ENCODE data around the gene NUP50.

NUP50 gene

GRCh38 chr22:45223304-45224117 lies 59.8 kb downstream of the NUP50 start:
- no peak for DNase-seq (ENCODE audit: low read depth)
- TF ChIP-seq CTCF (IDR thresholded peaks at IDR 0.05; ENCODE audit: insufficient read depth, low read depth, low read length, missing control alignments): no peak
- no peak overlapping the region for H3K4me3 ChIP-seq (ENCODE audit: low read depth, low read length)

GRCh38 chr22:45224331-45224730 lies 60.6 kb downstream of the NUP50 start:
- no peak for DNase-seq (ENCODE audit: low read depth)
- no peak for TF ChIP-seq CTCF (IDR thresholded peaks at IDR 0.05; ENCODE audit: insufficient read depth, low read depth, low read length, missing control alignments)
- H3K4me3 ChIP-seq (ENCODE audit: low read depth, low read length): no peak overlapping the region

- H3K4me3 ChIP-seq (ENCODE audit: low read depth, low read length): no peak overlapping the region
- TF ChIP-seq CTCF (IDR thresholded peaks at IDR 0.05; ENCODE audit: insufficient read depth, low read depth, low read length, missing control alignments): no peak
- no peak for DNase-seq (ENCODE audit: low read depth)
These were observed 61.4 kb downstream of the NUP50 start for GRCh38 chr22:45224988-45225731.

GRCh38 chr22:45225732-45226502 lies 62.2 kb downstream of the NUP50 start:
- DNase-seq (ENCODE audit: low read depth): no peak
- no peak overlapping the region for H3K4me3 ChIP-seq (ENCODE audit: low read depth, low read length)
- TF ChIP-seq CTCF (IDR thresholded peaks at IDR 0.05; ENCODE audit: insufficient read depth, low read depth, low read length, missing control alignments): no peak

- TF ChIP-seq CTCF (IDR thresholded peaks at IDR 0.05; ENCODE audit: insufficient read depth, low read depth, low read length, missing control alignments): no peak
- no peak for DNase-seq (ENCODE audit: low read depth)
- H3K4me3 ChIP-seq (ENCODE audit: low read depth, low read length): no peak overlapping the region
These were observed 62.9 kb downstream of the NUP50 start for GRCh38 chr22:45226503-45227186.

- no peak for DNase-seq (ENCODE audit: low read depth)
- TF ChIP-seq CTCF (IDR thresholded peaks at IDR 0.05; ENCODE audit: insufficient read depth, low read depth, low read length, missing control alignments): no peak
- H3K4me3 ChIP-seq (ENCODE audit: low read depth, low read length): no peak overlapping the region
These were observed 64.1 kb downstream of the NUP50 start for GRCh38 chr22:45227645-45228400.

Measured in GM12865 (cell line).